Measurements from ENCODE around the gene USP32. TPM values are rescaled to one million over a fixed set of nuclear protein-coding genes. Genes with fewer than 3 reads are reported as not detected.
"Not testable (repeated sequence)": the region's sequence is repeated elsewhere in the genome, so short reads cannot be mapped to it uniquely, and the experiment has no call there.

USP32 gene
- total RNA-seq, 1 experiment from 2014 or later: 73.5 TPM

GRCh38 chr17:60421273-60422161, 29.6 kb upstream of the USP32 start:
- no peak overlapping the region for H2BK20ac ChIP-seq (ENCODE audit: low read depth, low read length, poor library complexity, severe bottlenecking)
- peaks cover 14 to 15% of the 10 kb centered on the region in 2 experiments for H3K4me1 Mint-ChIP-seq
- no peaks in the 10 kb centered on the region for H3K36me3 Mint-ChIP-seq (ENCODE audit: insufficient read depth in 1 of 3, low read depth in 3 of 3)
- H4K91ac ChIP-seq (ENCODE audit: insufficient read length, low read depth, low read length): no peak overlapping the region
- H3K27ac ChIP-seq (ENCODE audit: insufficient read length, low read depth, low read length): no peak overlapping the region
- H3K56ac ChIP-seq (ENCODE audit: insufficient read length, low read depth, low read length): no peak overlapping the region
- TF ChIP-seq, protein P1, sequence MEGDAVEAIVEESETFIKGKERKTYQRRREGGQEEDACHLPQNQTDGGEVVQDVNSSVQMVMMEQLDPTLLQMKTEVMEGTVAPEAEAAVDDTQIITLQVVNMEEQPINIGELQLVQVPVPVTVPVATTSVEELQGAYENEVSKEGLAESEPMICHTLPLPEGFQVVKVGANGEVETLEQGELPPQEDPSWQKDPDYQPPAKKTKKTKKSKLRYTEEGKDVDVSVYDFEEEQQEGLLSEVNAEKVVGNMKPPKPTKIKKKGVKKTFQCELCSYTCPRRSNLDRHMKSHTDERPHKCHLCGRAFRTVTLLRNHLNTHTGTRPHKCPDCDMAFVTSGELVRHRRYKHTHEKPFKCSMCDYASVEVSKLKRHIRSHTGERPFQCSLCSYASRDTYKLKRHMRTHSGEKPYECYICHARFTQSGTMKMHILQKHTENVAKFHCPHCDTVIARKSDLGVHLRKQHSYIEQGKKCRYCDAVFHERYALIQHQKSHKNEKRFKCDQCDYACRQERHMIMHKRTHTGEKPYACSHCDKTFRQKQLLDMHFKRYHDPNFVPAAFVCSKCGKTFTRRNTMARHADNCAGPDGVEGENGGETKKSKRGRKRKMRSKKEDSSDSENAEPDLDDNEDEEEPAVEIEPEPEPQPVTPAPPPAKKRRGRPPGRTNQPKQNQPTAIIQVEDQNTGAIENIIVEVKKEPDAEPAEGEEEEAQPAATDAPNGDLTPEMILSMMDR (conservative IDR thresholded peaks at IDR 0.05): peak; percentile 100
- H2BK120ac ChIP-seq (ENCODE audit: low read depth, low read length, poor library complexity, severe bottlenecking): no peak overlapping the region
- H3K27ac Mint-ChIP-seq: no peak overlapping the region
- no peaks in the 10 kb centered on the region for H4K20me1 ChIP-seq (ENCODE audit: control insufficient read depth, insufficient read depth, insufficient read length)
- H2AFZ ChIP-seq (ENCODE audit: low read length): no peak overlapping the region
- peak overlapping the region; percentile 52 for H3K18ac ChIP-seq (ENCODE audit: insufficient read length, low read depth, low read length)
- no peaks in the 10 kb centered on the region for H3K27me3 ChIP-seq (ENCODE audit: insufficient read depth, low read length)
- H2AK5ac ChIP-seq (ENCODE audit: insufficient read length, low read length): no peak overlapping the region
- H3K23ac ChIP-seq (ENCODE audit: insufficient read length, low read depth, low read length): no peak overlapping the region
- H3K79me1 ChIP-seq (ENCODE audit: insufficient read depth, low read depth, low read length, poor library complexity, severe bottlenecking): no peaks in the 10 kb centered on the region
- H2BK15ac ChIP-seq (ENCODE audit: low read depth, low read length): no peak overlapping the region
- peaks cover 10% of the 10 kb centered on the region for H3K27me3 Mint-ChIP-seq (ENCODE audit: low read depth)
- no peak overlapping the region for H3K4ac ChIP-seq (ENCODE audit: low read depth, low read length)
- peak; percentile 87 for DNase-seq
- no peak overlapping the region for H2BK5ac ChIP-seq (ENCODE audit: insufficient read length, low read length)
- no peak overlapping the region for H4K8ac ChIP-seq (replicated peaks; ENCODE audit: insufficient read length, low read depth, low read length)
- H3K14ac ChIP-seq (ENCODE audit: insufficient read depth, low read length): peak overlapping the region; percentile 90; the same call in 1 of the 2 replicates
- no peak overlapping the region for H3K9ac ChIP-seq (ENCODE audit: extremely low read depth, insufficient read length, low read length)
- H3K9me3 Mint-ChIP-seq: peaks cover 3 to 7% of the 10 kb centered on the region in 2 experiments; a peak in 4 of 5 replicates
- H3T11ph ChIP-seq (ENCODE audit: low read length): no peak overlapping the region
- H3K9me3 ChIP-seq (ENCODE audit: control insufficient read depth, low read depth, low read length): no peaks in the 10 kb centered on the region
- no CpG with 5 or more reads among the region's 66 CpGs for WGBS (ENCODE audit: extremely low coverage, insufficient read length, low lambda C conversion rate)
- no peaks in the 10 kb centered on the region; the same call in 1 of the 2 replicates for H3K4me1 ChIP-seq (ENCODE audit: insufficient read depth, low read length)
- H3K4me3 Mint-ChIP-seq: peak overlapping the region; percentile 66 to 77
- H3K23me2 ChIP-seq (ENCODE audit: insufficient read length, low read depth, low read length, poor library complexity, severe bottlenecking): no peaks in the 10 kb centered on the region
- peak overlapping the region; percentile 19 for H3K4me2 ChIP-seq (ENCODE audit: insufficient read depth, insufficient read length, low read length)
- no peak overlapping the region for H4K5ac ChIP-seq (ENCODE audit: insufficient read length, low read depth, low read length)
- no peaks in the 10 kb centered on the region for H3K79me2 ChIP-seq (ENCODE audit: insufficient read depth, low read length)
- H2BK12ac ChIP-seq (ENCODE audit: insufficient read length, low read depth, low read length): no peak overlapping the region

GRCh38 chr17:60419875-60420274, 27.9 kb upstream of the USP32 start:
- not testable (repeated sequence) for H4K5ac ChIP-seq (ENCODE audit: insufficient read length, low read depth, low read length); H3K4me1 ChIP-seq (ENCODE audit: insufficient read depth, low read length); H2AK5ac ChIP-seq (ENCODE audit: insufficient read length, low read length); H3K14ac ChIP-seq (ENCODE audit: insufficient read depth, low read length); H3K23me2 ChIP-seq (ENCODE audit: insufficient read length, low read depth, low read length, poor library complexity, severe bottlenecking); H4K20me1 ChIP-seq (ENCODE audit: control insufficient read depth, insufficient read depth, insufficient read length); H3K79me1 ChIP-seq (ENCODE audit: insufficient read depth, low read depth, low read length, poor library complexity, severe bottlenecking); H3K18ac ChIP-seq (ENCODE audit: insufficient read length, low read depth, low read length); DNase-seq; H3K56ac ChIP-seq (ENCODE audit: insufficient read length, low read depth, low read length); H3K79me2 ChIP-seq (ENCODE audit: insufficient read depth, low read length); H2BK12ac ChIP-seq (ENCODE audit: insufficient read length, low read depth, low read length); H3K9ac ChIP-seq (ENCODE audit: extremely low read depth, insufficient read length, low read length); H4K8ac ChIP-seq (replicated peaks; ENCODE audit: insufficient read length, low read depth, low read length); H3K23ac ChIP-seq (ENCODE audit: insufficient read length, low read depth, low read length); H2BK5ac ChIP-seq (ENCODE audit: insufficient read length, low read length); H3K4ac ChIP-seq (ENCODE audit: low read depth, low read length); H3K27ac Mint-ChIP-seq; H2BK15ac ChIP-seq (ENCODE audit: low read depth, low read length); H2AFZ ChIP-seq (ENCODE audit: low read length); H2BK20ac ChIP-seq (ENCODE audit: low read depth, low read length, poor library complexity, severe bottlenecking); H3T11ph ChIP-seq (ENCODE audit: low read length); H3K36me3 Mint-ChIP-seq (ENCODE audit: insufficient read depth in 1 of 3, low read depth in 3 of 3); H4K91ac ChIP-seq (ENCODE audit: insufficient read length, low read depth, low read length); H3K27ac ChIP-seq (ENCODE audit: insufficient read length, low read depth, low read length); H3K9me3 Mint-ChIP-seq; H3K27me3 ChIP-seq (ENCODE audit: insufficient read depth, low read length); H3K4me2 ChIP-seq (ENCODE audit: insufficient read depth, insufficient read length, low read length); H2BK120ac ChIP-seq (ENCODE audit: low read depth, low read length, poor library complexity, severe bottlenecking); H3K9me3 ChIP-seq (ENCODE audit: control insufficient read depth, low read depth, low read length); H3K4me3 Mint-ChIP-seq
- no CpG with 5 or more reads among the region's 7 CpGs for WGBS (ENCODE audit: extremely low coverage, insufficient read length, low lambda C conversion rate)
- Mint-ChIP-seq H3K4me1 (peaks cover 14 to 15% of the 10 kb centered on the region in 2 experiments), H3K27me3 (ENCODE audit: low read depth) (peaks cover 10% of the 10 kb centered on the region)
